CD4-positive, alpha-beta T cell (primary cell): Measurements from ENCODE around the gene RPLP1. TPM values are rescaled to one million over a fixed set of nuclear protein-coding genes. Genes with fewer than 3 reads are reported as not detected.

Experiments used
- ATAC-seq: fragments of 200-7000 bp; cut with Tn5 transposase; one replicate; pipeline ENCODE4 v1.10.0; 2022; ENCODE audit warnings: mild to moderate bottlenecking; ENCODE audit not compliant: poor library complexity
- CTCF ChIA-PET: fragments of 350-600 bp; sonication (Branson Sonifier 250); formaldehyde crosslinking; loops from one replicate; lab custom pipeline; 2021; ENCODE audit warnings: antibody characterized with exemption, inconsistent platforms; lab: Charles Lee
- POLR2A ChIA-PET: fragments of 350-600 bp; sonication (Branson Sonifier 250); formaldehyde crosslinking; loops from one replicate; lab custom pipeline; 2021; ENCODE audit warnings: antibody characterized with exemption, inconsistent platforms; lab: Charles Lee
- DNase-seq, 14 experiments: peaks; one replicate each; pipeline ENCODE4 v3.0.0-alpha.2; 2013 to 2020; ENCODE audit warnings: mixed read lengths in 2 of 14
- H3K27ac ChIP-seq, 2 donors: one replicate each; pipeline versions ENCODE4 v1.5.1 to v1.7.0; 2013; ENCODE audit warnings: low read length in 2 of 2, low read depth in 1 of 2, mild to moderate bottlenecking in 1 of 2
- H3K27me3 ChIP-seq, 2 experiments: 1 replicate in 1 of 2; 2 replicates in 1 of 2; pipeline versions ENCODE4 v1.6.1 to v1.7.0; 2013; ENCODE audit warnings: low read length in 2 of 2, control low read depth in 1 of 2, mild to moderate bottlenecking in 1 of 2, moderate library complexity in 1 of 2; ENCODE audit not compliant: insufficient read depth in 2 of 2, control insufficient read depth in 1 of 2
- H3K36me3 ChIP-seq: one replicate; pipeline ENCODE4 v1.6.1; 2013; ENCODE audit warnings: low read length, control low read depth; ENCODE audit not compliant: insufficient read depth
- H3K4me1 ChIP-seq: one replicate; pipeline ENCODE4 v1.6.1; 2013; ENCODE audit warnings: low read length, control low read depth; ENCODE audit not compliant: insufficient read depth
- H3K4me3 ChIP-seq: one replicate; pipeline ENCODE4 v1.5.1; 2013; ENCODE audit warnings: mild to moderate bottlenecking, low read length, moderate library complexity
- H3K9me3 ChIP-seq, 2 experiments: 1 replicate in 1 of 2; 2 replicates in 1 of 2; pipeline versions ENCODE4 v1.6.1 to v1.7.0; 2013; ENCODE audit warnings: low read length in 2 of 2, mild to moderate bottlenecking in 2 of 2, control low read depth in 1 of 2, moderate library complexity in 1 of 2; ENCODE audit not compliant: control insufficient read depth in 1 of 2, insufficient read depth in 1 of 2
- H3K27ac Mint-ChIP-seq: one replicate; pipeline ENCODE4 v1.8.0; 2020; ENCODE audit warnings: mixed read lengths
- H3K27me3 Mint-ChIP-seq: one replicate; pipeline ENCODE4 v1.8.0; 2021; ENCODE audit warnings: mixed read lengths
- H3K36me3 Mint-ChIP-seq: one replicate; pipeline ENCODE4 v1.8.0; 2021; ENCODE audit warnings: low read depth, mixed read lengths
- H3K4me1 Mint-ChIP-seq: one replicate; pipeline ENCODE4 v1.8.0; 2021; ENCODE audit warnings: low read depth, mixed read lengths
- H3K4me3 Mint-ChIP-seq: one replicate; pipeline ENCODE4 v1.8.0; 2020; ENCODE audit warnings: mild to moderate bottlenecking, mixed read lengths
- H3K9me3 Mint-ChIP-seq: one replicate; pipeline ENCODE4 v1.8.0; 2020; ENCODE audit warnings: mixed read lengths
- CTCF ChIP-seq: fragments of 200-600 bp; IDR thresholded peaks from one replicate; pipeline ENCODE4 v1.8.0; 2022; ENCODE audit warnings: antibody characterized with exemption, mild to moderate bottlenecking
- intact Hi-C, 2 experiments: fragments of 100-400 bp; cut with DNase I in 1 of 2; cut with micrococcal nuclease in 1 of 2; formaldehyde crosslinking; loops; one replicate each; pipeline versions ENCODE4 v1.15.1 to v1.9.0; 2023 to 2025; cut with DNase I, micrococcal nuclease
- total RNA-seq, 174 experiments: library from RNA in 2 of 174; stranded (reverse) in 2 of 174; gene quantifications; one replicate each; pipeline ENCODE4 v1.2.3 and lab custom pipeline; 2021 to 2026

Gene RPLP1
- total RNA-seq, 2 experiments from 2014 or later, result 2,527 to 2,615 TPM

- Mint-ChIP-seq H3K27me3 (no peaks in the 10 kb centered on the region), H3K4me3 (no peak overlapping the region), H3K9me3 (no peaks in the 10 kb centered on the region), H3K4me1 (no peaks in the 10 kb centered on the region), H3K36me3 (no peaks in the 10 kb centered on the region), H3K27ac (no peak overlapping the region)
- no peak overlapping the region for H3K4me3 ChIP-seq
- intact Hi-C loops, result no loop called here
- DNase-seq (no peak), ATAC-seq (no peak)
- H3K27ac ChIP-seq, result no peak overlapping the region
- ChIA-PET CTCF (no interaction called here), POLR2A (no interaction called here)
- no peaks in the 10 kb centered on the region for H3K36me3 ChIP-seq
- TF ChIP-seq CTCF, result no peak
- H3K27me3 ChIP-seq, result no peaks in the 10 kb centered on the region
- no peaks in the 10 kb centered on the region for H3K4me1 ChIP-seq
- no peaks in the 10 kb centered on the region for H3K9me3 ChIP-seq
Observed at GRCh38 chr15:69497667-69498066, 45.0 kb downstream of the RPLP1 start.

GRCh38 chr15:69498282-69498681 is 45.7 kb downstream of the RPLP1 start:
- Mint-ChIP-seq H3K27ac (no peak overlapping the region), H3K4me3 (no peak overlapping the region), H3K27me3 (no peaks in the 10 kb centered on the region), H3K9me3 (no peaks in the 10 kb centered on the region), H3K4me1 (no peaks in the 10 kb centered on the region), H3K36me3 (no peaks in the 10 kb centered on the region)
- ChIA-PET CTCF (no interaction called here), POLR2A (no interaction called here)
- Histone ChIP-seq H3K27ac (no peak overlapping the region), H3K36me3 (no peaks in the 10 kb centered on the region), H3K4me3 (no peak overlapping the region), H3K9me3 (no peaks in the 10 kb centered on the region), H3K4me1 (no peaks in the 10 kb centered on the region), H3K27me3 (no peaks in the 10 kb centered on the region)
- DNase-seq (no peak), ATAC-seq (no peak)
- no peak for TF ChIP-seq CTCF
- intact Hi-C loops, result no loop called here

- no peaks in the 10 kb centered on the region for H3K36me3 ChIP-seq
- ATAC-seq (no peak), DNase-seq (no peak)
- no peaks in the 10 kb centered on the region for H3K27me3 Mint-ChIP-seq
- H3K4me1 ChIP-seq, result no peaks in the 10 kb centered on the region
- no peak overlapping the region for H3K27ac ChIP-seq
- no peaks in the 10 kb centered on the region for H3K36me3 Mint-ChIP-seq
- no peak overlapping the region for H3K4me3 ChIP-seq
- no peak overlapping the region for H3K27ac Mint-ChIP-seq
- POLR2A ChIA-PET, result no interaction called here
- intact Hi-C loops, result no loop called here
- no peaks in the 10 kb centered on the region for H3K4me1 Mint-ChIP-seq
- no peak for TF ChIP-seq CTCF
- no peaks in the 10 kb centered on the region for H3K9me3 Mint-ChIP-seq
- no peaks in the 10 kb centered on the region for H3K9me3 ChIP-seq
- H3K27me3 ChIP-seq, result no peaks in the 10 kb centered on the region
- no peak overlapping the region for H3K4me3 Mint-ChIP-seq
- CTCF ChIA-PET, result no interaction called here
Observed at GRCh38 chr15:69498987-69499386, 46.4 kb downstream of the RPLP1 start.
